ENCODE measurements around the gene SLC22A23.

DNA sequence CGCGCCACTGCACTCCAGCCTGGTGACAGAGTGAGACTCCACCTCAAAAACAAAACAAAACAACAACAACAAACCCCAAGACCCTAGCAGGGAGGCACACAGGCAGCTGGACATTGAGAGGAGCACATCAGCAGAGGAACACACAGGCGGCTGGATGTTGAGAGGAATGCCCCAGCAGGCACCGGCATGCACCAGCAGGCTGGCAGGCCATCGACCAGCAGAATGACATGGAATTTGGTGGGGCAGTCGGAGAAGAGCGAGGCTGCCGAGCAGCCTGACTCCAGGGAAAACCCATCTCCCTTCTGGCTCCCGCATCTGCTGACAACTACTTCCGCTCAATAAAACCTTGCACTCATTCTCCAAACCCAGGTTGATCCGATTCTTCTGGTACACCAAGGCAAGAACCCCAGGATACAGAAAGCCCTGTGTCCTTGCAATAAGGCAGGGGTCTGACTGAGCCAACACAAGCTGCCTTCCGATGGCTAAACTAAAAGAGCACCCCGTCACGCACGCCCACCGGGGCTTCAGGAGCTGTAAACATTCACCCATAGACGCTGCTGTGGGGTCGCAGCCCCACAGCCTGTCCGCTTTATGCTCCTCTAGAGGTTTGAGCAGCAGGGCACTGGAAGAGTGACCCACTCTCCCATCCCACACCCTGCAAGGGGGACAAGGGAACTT, 60.2 kb downstream of the SLC22A23 start:
- TF ChIP-seq CTCF (IDR thresholded peaks at IDR 0.05) (no peak), POLR2A (IDR thresholded peaks at IDR 0.05) (no peak)
